Tongue (tissue), 2 donors: Measurements from ENCODE around the gene RFTN1. TPM values are rescaled to one million over a fixed set of nuclear protein-coding genes. Genes with fewer than 3 reads are reported as not detected.

ENCODE experiments used
- DNase-seq: peaks from one replicate; pipeline ENCODE4 v3.0.0-alpha.2; 2015
- total RNA-seq: library from RNA; depleted of rRNA; stranded (reverse); fragments of >200 nt; gene quantifications from one replicate; pipeline ENCODE4 v1.2.3, GENCODE V29; 2014

The RFTN1 gene
- total RNA-seq, 1 donor from 2014 or later, result 23.7 TPM

DNA sequence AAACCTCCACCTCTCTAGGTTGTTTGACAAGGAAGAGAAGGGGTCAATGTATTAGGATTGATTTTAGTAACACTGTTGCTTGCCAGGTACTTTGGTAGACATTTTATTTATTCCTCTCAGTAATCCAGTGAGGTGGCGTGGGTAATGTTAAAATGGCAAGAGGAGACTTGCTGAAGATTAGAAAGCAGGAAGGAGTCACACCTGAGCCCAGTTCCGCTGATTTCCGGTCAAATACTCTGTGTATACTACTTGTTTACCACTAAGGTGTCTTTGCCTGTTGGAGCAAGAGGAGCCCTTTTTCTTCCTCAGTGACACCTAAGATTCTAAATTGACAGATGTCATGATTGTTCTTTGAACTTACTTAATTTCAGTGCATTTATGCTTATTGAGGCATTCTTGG lies 246.8 kb downstream of the RFTN1 start:
- no peak for DNase-seq

Other genes with a start within 250 kb of the RFTN1 start
- gene DPH3, start 248.8 kb downstream of the RFTN1 start, total RNA-seq, result 16.5 TPM
- gene OXNAD1, start 248.5 kb downstream of the RFTN1 start, total RNA-seq, result 15.7 TPM
- not detected for gene DAZL, start 91.7 kb upstream of the RFTN1 start, total RNA-seq